Mucosa of descending colon (tissue), 3 donors: ENCODE data around the gene BANK1. TPM values are rescaled to one million over a fixed set of nuclear protein-coding genes. Genes with fewer than 3 reads are reported as not detected.
A peak's percentile ranks its signal among the peaks of the same experiment; 100 is the strongest.

Experiments used
- ATAC-seq: fragments of 200-7000 bp; cut with Tn5 transposase; one replicate; pipeline ENCODE4 v1.9.1; 2020; ENCODE audit warnings: mild to moderate bottlenecking, moderate library complexity
- DNase-seq, 3 donors: peaks; one replicate each; pipeline ENCODE4 v3.0.0-alpha.2; 2020
- H3K36me3 ChIP-seq: fragments of 200-600 bp; one replicate; pipeline ENCODE4 v1.8.0; 2021; ENCODE audit warnings: low read depth, mild to moderate bottlenecking
- H3K4me1 ChIP-seq: fragments of 200-600 bp; one replicate; pipeline ENCODE4 v1.8.0; 2021; ENCODE audit warnings: low read depth, mild to moderate bottlenecking
- H3K4me3 ChIP-seq: fragments of 200-600 bp; one replicate; pipeline ENCODE4 v1.8.0; 2021; ENCODE audit warnings: mild to moderate bottlenecking
- H3K9me3 ChIP-seq: fragments of 200-600 bp; one replicate; pipeline ENCODE4 v1.8.0; 2021; ENCODE audit warnings: mild to moderate bottlenecking
- intact Hi-C, 2 donors: fragments of 100-400 bp; cut with DNase I in 1 of 2; cut with micrococcal nuclease in 1 of 2; formaldehyde crosslinking; loops; one replicate each; pipeline versions ENCODE4 v1.11.0 to v1.11.1; 2022; cut with DNase I, micrococcal nuclease
- total RNA-seq, 3 donors: library from RNA; stranded (reverse); fragmentation: NEBNext Ultra II Directional in 2 of 3; extraction: Animal tissue kit (Norgen Biotek cat#: 25700) in 2 of 3; gene quantifications; one replicate each; pipeline versions ENCODE4 v1.2.1 to v1.2.4, GENCODE V29; 2021 to 2023
- TF ChIP-seq, protein P1 (sequence below): fragments of 200-600 bp; IDR thresholded peaks from one replicate; pipeline ENCODE4 v1.8.0; 2022; ENCODE audit warnings: antibody characterized with exemption, mild to moderate bottlenecking
- donor health status: DM: no; HTN: no; CAD: no; lungs with moderate emphysema.
- donor health status: DM: no; HTN: no; CAD: no.
- donor health status: DM: no; HTN: yes; CAD: no.

The BANK1 gene
- total RNA-seq, 3 donors from 2014 or later = 0.73 to 1.1 (median 0.78) TPM

DNA sequence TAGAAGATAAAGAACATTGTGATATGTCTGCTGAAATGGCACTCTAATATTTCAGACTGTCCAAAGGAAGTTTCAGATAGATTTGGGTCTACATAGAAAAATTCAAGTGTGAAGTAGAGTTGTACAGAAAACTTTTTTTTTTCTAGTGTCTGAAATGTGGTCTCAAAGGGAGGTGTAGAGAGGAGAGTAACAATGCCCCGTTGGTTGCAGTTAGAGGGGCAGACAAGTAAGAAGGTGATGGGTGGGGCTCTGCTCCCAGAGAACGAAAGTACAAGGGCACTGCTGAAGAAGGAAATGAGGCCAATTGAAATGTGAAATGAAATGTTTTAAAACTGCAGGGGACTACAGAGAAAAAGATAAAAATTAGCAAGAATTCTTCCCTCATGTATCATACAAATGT is 177.8 kb downstream of the BANK1 start:
- TF ChIP-seq, protein P1, sequence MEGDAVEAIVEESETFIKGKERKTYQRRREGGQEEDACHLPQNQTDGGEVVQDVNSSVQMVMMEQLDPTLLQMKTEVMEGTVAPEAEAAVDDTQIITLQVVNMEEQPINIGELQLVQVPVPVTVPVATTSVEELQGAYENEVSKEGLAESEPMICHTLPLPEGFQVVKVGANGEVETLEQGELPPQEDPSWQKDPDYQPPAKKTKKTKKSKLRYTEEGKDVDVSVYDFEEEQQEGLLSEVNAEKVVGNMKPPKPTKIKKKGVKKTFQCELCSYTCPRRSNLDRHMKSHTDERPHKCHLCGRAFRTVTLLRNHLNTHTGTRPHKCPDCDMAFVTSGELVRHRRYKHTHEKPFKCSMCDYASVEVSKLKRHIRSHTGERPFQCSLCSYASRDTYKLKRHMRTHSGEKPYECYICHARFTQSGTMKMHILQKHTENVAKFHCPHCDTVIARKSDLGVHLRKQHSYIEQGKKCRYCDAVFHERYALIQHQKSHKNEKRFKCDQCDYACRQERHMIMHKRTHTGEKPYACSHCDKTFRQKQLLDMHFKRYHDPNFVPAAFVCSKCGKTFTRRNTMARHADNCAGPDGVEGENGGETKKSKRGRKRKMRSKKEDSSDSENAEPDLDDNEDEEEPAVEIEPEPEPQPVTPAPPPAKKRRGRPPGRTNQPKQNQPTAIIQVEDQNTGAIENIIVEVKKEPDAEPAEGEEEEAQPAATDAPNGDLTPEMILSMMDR = no peak
- DNase-seq = no peak
- no peaks in the 10 kb centered on the region for H3K9me3 ChIP-seq
- no peak for ATAC-seq
- no peaks in the 10 kb centered on the region for H3K4me1 ChIP-seq
- no peaks in the 10 kb centered on the region for H3K36me3 ChIP-seq
- intact Hi-C loops = no loop called here
- no peak overlapping the region for H3K4me3 ChIP-seq

DNA sequence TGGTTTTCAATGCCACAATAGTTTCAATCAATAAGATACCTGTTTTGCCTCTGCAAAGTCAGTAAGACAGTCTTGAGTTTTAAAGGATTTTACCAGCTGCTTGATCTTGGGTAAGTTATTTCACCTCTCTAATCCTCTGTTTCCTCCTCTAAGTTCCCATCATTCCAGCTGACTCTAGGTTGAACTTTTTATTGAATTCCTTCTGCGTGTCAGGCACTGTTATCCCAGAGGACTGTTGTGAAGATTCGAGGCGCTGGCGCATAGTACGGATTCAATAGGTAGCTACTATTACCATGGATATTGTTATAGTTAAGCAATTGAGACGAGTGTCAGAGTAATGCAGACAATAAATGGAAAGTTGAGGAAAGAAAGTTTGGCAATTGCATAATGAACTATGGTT is 179.4 kb downstream of the BANK1 start:
- Histone ChIP-seq H3K9me3 (no peaks in the 10 kb centered on the region), H3K36me3 (no peaks in the 10 kb centered on the region), H3K4me3 (no peak overlapping the region), H3K4me1 (no peaks in the 10 kb centered on the region)
- TF ChIP-seq, protein P1 = no peak
- intact Hi-C loops = no loop called here
- DNase-seq (no peak), ATAC-seq (no peak)

DNA sequence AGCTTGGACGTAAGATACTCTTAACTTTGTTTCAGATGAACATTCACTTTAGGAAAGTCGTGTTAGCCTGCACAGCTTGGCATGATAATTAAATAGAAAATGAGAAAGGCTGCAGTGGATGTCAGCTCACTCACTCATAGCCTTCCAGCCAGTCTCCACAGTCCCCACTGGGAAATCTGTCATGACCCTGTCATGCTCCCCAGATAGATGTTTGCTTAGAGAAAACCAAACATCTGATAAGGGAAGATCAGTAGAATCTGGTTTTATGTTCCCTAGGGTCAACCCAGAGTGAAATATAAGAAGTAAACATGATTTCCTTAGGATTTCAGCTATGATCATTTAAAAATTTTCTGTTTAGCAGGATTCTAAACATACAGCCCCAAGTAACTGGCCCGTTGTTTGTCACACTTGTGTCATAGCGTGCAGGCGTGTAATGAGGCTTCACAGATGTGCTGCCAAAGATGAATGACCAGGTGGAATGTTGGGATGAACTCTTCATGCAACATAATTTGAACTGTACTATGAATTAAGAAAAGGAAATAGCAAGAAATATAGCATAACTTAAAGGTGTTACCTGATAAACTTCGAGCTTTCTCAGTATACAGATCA is 180.1 kb downstream of the BANK1 start:
- H3K4me3 ChIP-seq = no peak overlapping the region
- DNase-seq (no peak), ATAC-seq (no peak)
- intact Hi-C loops = no loop called here
- TF ChIP-seq, protein P1 = no peak
- H3K36me3 ChIP-seq = no peaks in the 10 kb centered on the region
- H3K4me1 ChIP-seq = no peaks in the 10 kb centered on the region
- no peaks in the 10 kb centered on the region for H3K9me3 ChIP-seq

DNA sequence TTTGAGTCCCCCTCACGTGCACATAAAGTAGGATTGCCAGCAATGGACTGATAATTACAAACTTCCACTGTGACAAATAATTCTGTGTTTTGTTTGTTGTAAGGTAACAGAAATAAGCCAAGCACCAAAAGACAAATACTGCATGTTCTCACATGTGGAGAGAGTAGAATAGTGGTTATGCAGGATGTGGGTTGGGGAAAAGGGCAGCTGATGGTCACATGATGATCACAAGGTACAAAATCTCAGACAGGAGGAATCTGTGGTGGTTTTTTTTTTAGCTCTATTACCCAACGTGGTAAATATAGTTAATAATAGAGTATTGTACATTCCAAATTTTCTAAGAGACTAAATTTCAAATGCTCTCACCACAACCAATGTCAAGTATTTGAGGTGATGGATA is 182.3 kb downstream of the BANK1 start:
- DNase-seq = no peak
- no peak for ATAC-seq
- intact Hi-C loops = no loop called here
- no peak overlapping the region for H3K4me3 ChIP-seq
- H3K9me3 ChIP-seq = no peaks in the 10 kb centered on the region
- no peaks in the 10 kb centered on the region for H3K4me1 ChIP-seq
- H3K36me3 ChIP-seq = no peaks in the 10 kb centered on the region
- TF ChIP-seq, protein P1 = no peak

DNA sequence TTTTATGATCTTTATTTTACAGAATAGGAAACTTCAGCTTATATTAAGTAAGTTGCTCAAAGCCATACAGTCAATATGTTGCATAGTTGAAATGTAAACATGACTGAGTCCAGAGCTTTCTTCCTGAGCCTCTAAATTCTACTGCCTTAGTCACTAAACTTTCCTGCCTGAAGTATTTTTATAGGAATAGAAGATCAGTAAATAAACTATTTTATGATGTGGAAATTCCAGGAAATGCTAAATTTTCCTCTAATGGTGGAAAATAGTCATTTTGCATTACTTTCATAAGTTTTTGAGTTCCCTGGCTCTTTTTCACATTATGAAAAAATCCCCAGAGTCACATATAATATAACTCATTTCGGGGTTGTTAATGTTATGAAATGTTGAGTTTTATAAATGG is 182.8 kb downstream of the BANK1 start:
- H3K4me3 ChIP-seq = no peak overlapping the region
- TF ChIP-seq, protein P1 = no peak
- H3K4me1 ChIP-seq = no peaks in the 10 kb centered on the region
- no peak for ATAC-seq
- no peak for DNase-seq
- intact Hi-C loops = no loop called here
- no peaks in the 10 kb centered on the region for H3K36me3 ChIP-seq
- H3K9me3 ChIP-seq = no peaks in the 10 kb centered on the region

DNA sequence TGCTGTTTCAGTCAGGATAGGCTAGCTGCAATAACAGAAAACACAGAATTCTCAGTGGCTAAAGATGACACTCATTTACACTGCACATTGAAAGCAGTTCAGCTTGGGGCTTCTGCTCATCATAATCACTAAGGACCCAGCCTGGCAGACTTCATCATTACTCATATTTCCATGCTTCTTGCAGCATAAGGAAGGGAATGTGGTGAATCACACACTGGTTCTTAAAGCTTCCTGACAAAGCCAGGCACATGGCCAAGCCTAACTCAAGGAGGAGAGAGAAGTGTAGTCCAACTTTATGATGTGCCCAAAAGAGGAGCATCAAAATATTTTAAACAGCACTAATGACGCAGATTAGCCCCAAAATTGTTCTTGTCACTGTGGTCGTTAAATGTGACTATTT is 186.5 kb downstream of the BANK1 start:
- Histone ChIP-seq H3K4me3 (no peak overlapping the region), H3K9me3 (no peaks in the 10 kb centered on the region), H3K36me3 (no peaks in the 10 kb centered on the region), H3K4me1 (no peaks in the 10 kb centered on the region)
- no peak for DNase-seq
- ATAC-seq = peak; percentile 24
- TF ChIP-seq, protein P1 = no peak
- intact Hi-C loops = no loop called here
